Neural cell (in vitro differentiated cells): Measurements from ENCODE around the gene VPS13D. TPM values are rescaled to one million over a fixed set of nuclear protein-coding genes. Genes with fewer than 3 reads are reported as not detected.

Experiments used
- H2AFZ ChIP-seq: fragments of 200-600, 300-800 bp; sonication (generic), shearing (Covaris generic); 2 replicates; pipeline ENCODE4 v1.6.0; 2014; ENCODE audit warnings: low read depth, mild to moderate bottlenecking, antibody characterized with exemption, low read length, moderate library complexity
- H3F3A ChIP-seq: fragments of 200-600 bp; shearing (Covaris generic); 2 replicates; pipeline ENCODE4 v1.6.1; 2016; ENCODE audit warnings: mild to moderate bottlenecking, moderate library complexity, mixed read lengths, antibody characterized with exemption, low read length; ENCODE audit not compliant: insufficient read depth, poor library complexity, severe bottlenecking
- H3K27ac ChIP-seq: fragments of 200-600, 300-800 bp; sonication (generic), shearing (Covaris generic); 2 replicates; pipeline ENCODE4 v1.5.1; 2014; ENCODE audit warnings: mild to moderate bottlenecking, low read length, moderate library complexity
- H3K27me3 ChIP-seq: fragments of 300-800, 200-600 bp; sonication (generic), shearing (Covaris generic); 2 replicates; pipeline ENCODE4 v1.6.0; 2014; ENCODE audit warnings: mild to moderate bottlenecking, low read depth, low read length, moderate library complexity; ENCODE audit not compliant: insufficient read depth
- H3K36me3 ChIP-seq: fragments of 300-800, 200-600 bp; sonication (generic), shearing (Covaris generic); 2 replicates; pipeline ENCODE4 v1.5.1; 2014; ENCODE audit warnings: mild to moderate bottlenecking, antibody characterized with exemption, low read length, moderate library complexity; ENCODE audit not compliant: insufficient read depth
- H3K4me2 ChIP-seq: fragments of 300-800, 200-600 bp; sonication (generic), shearing (Covaris generic); 2 replicates; pipeline ENCODE4 v1.6.0; 2014; ENCODE audit warnings: mild to moderate bottlenecking, low read length
- H3K4me3 ChIP-seq: fragments of 300-800, 200-600 bp; sonication (generic), shearing (Covaris generic); 2 replicates; pipeline ENCODE4 v1.5.1; 2014; ENCODE audit warnings: mild to moderate bottlenecking, low read length, moderate library complexity
- H3K79me2 ChIP-seq: fragments of 200-600 bp; shearing (Covaris generic); replicated peaks from 2 replicates; pipeline ENCODE4 v1.6.0; 2014; ENCODE audit warnings: mild to moderate bottlenecking, low read length, moderate library complexity; ENCODE audit not compliant: insufficient read depth
- H3K9ac ChIP-seq: fragments of 300-800, 200-600 bp; sonication (generic), shearing (Covaris generic); 2 replicates; pipeline ENCODE4 v1.6.1; 2016; ENCODE audit warnings: mild to moderate bottlenecking, low read length, mixed read lengths
- H3K9me2 ChIP-seq: fragments of 200-600 bp; shearing (Covaris generic); 2 replicates; pipeline ENCODE4 v1.6.1; 2016; ENCODE audit warnings: mild to moderate bottlenecking, low read length, mixed read lengths; ENCODE audit not compliant: insufficient read depth
- H3K9me3 ChIP-seq: fragments of 200-600, 300-800 bp; sonication (generic), shearing (Covaris generic); 2 replicates; pipeline ENCODE4 v1.6.1; 2016; ENCODE audit warnings: mild to moderate bottlenecking, mixed run types, low read length, moderate library complexity, mixed read lengths
- H4K20me1 ChIP-seq: fragments of 200-600 bp; shearing (Covaris generic); 2 replicates; pipeline ENCODE4 v1.6.1; 2016; ENCODE audit warnings: mild to moderate bottlenecking, mixed run types; ENCODE audit not compliant: insufficient read depth
- CTCF ChIP-seq: fragments of 450-650 bp; IDR thresholded peaks from 2 replicates; pipeline ENCODE4 v1.5.1; 2014; ENCODE audit warnings: antibody characterized with exemption, mild to moderate bottlenecking, moderate library complexity; ENCODE audit not compliant: poor library complexity, severe bottlenecking
- EP300 ChIP-seq: fragments of 450-650 bp; conservative IDR thresholded peaks from 2 replicates; pipeline ENCODE4 v1.6.1; 2014; ENCODE audit warnings: antibody characterized with exemption, mild to moderate bottlenecking, moderate library complexity; ENCODE audit not compliant: poor library complexity, severe bottlenecking
- EZH2 ChIP-seq: fragments of 200-600, 300-800 bp; shearing (Covaris generic), sonication (generic); IDR thresholded peaks from 2 replicates; pipeline ENCODE4 v1.6.1; 2014; ENCODE audit warnings: antibody characterized with exemption, low read length, borderline replicate concordance, mild to moderate bottlenecking; ENCODE audit not compliant: insufficient read depth, poor library complexity, severe bottlenecking
- MXI1 ChIP-seq: fragments of 450-650 bp; conservative IDR thresholded peaks from 2 replicates; pipeline ENCODE4 v1.6.1; 2014; ENCODE audit warnings: antibody characterized with exemption, mild to moderate bottlenecking; ENCODE audit not compliant: poor library complexity, severe bottlenecking
- POLR2AphosphoS5 ChIP-seq: IDR thresholded peaks from 2 replicates; pipeline ENCODE4 v1.6.1; 2012
- RAD21 ChIP-seq: fragments of 450-650 bp; conservative IDR thresholded peaks from 2 replicates; pipeline ENCODE4 v1.6.1; 2014; ENCODE audit warnings: antibody characterized with exemption, mild to moderate bottlenecking, moderate library complexity
- REST ChIP-seq: IDR thresholded peaks from 2 replicates; pipeline ENCODE4 v1.6.1; 2012; ENCODE audit warnings: borderline replicate concordance
- SMC3 ChIP-seq: fragments of 450-650 bp; conservative IDR thresholded peaks from 2 replicates; pipeline ENCODE4 v1.6.1; 2014; ENCODE audit warnings: antibody characterized with exemption, mild to moderate bottlenecking, moderate library complexity; ENCODE audit not compliant: poor library complexity
- TAF1 ChIP-seq: IDR thresholded peaks from 2 replicates; pipeline ENCODE4 v1.6.1; 2012; ENCODE audit warnings: low read depth
- polyA plus RNA-seq: library from polyadenylated mRNA; depleted of rRNA; stranded (reverse); fragments of >200 nt; gene quantifications from 2 replicates; pipeline ENCODE4 v1.2.3, GENCODE V29; 2014

VPS13D gene
- polyA plus RNA-seq, 1 donor from 2014 or later = 24.5 TPM

GRCh38 chr1:12505231-12505630 is 275.4 kb downstream of the VPS13D start:
- H3F3A ChIP-seq = no peaks in the 10 kb centered on the region
- H3K36me3 ChIP-seq = no peaks in the 10 kb centered on the region
- H3K9me3 ChIP-seq = no peaks in the 10 kb centered on the region
- H3K79me2 ChIP-seq = no peaks in the 10 kb centered on the region
- no peak overlapping the region for H3K4me2 ChIP-seq
- TF ChIP-seq SMC3 (no peak), TAF1 (no peak), EP300 (no peak), RAD21 (no peak), CTCF (no peak), MXI1 (no peak), REST (no peak), POLR2AphosphoS5 (no peak), EZH2 (no peak)
- H3K4me3 ChIP-seq = no peak overlapping the region
- H4K20me1 ChIP-seq = no peaks in the 10 kb centered on the region
- H3K27me3 ChIP-seq = no peaks in the 10 kb centered on the region
- no peak overlapping the region for H3K27ac ChIP-seq
- H3K9ac ChIP-seq = no peak overlapping the region
- no peak overlapping the region for H2AFZ ChIP-seq
- no peaks in the 10 kb centered on the region for H3K9me2 ChIP-seq

- H3K27me3 ChIP-seq = no peaks in the 10 kb centered on the region
- no peaks in the 10 kb centered on the region for H3K79me2 ChIP-seq
- no peaks in the 10 kb centered on the region for H4K20me1 ChIP-seq
- H3K4me2 ChIP-seq = no peak overlapping the region
- no peak overlapping the region for H3K9ac ChIP-seq
- TF ChIP-seq REST (no peak), RAD21 (no peak), TAF1 (no peak), CTCF (no peak), SMC3 (no peak), POLR2AphosphoS5 (no peak), EZH2 (no peak), MXI1 (no peak), EP300 (no peak)
- H3K4me3 ChIP-seq = no peak overlapping the region
- no peaks in the 10 kb centered on the region for H3K9me2 ChIP-seq
- H2AFZ ChIP-seq = no peak overlapping the region
- H3K36me3 ChIP-seq = no peaks in the 10 kb centered on the region
- H3F3A ChIP-seq = no peaks in the 10 kb centered on the region
- H3K27ac ChIP-seq = no peak overlapping the region
- H3K9me3 ChIP-seq = no peaks in the 10 kb centered on the region
Observed at GRCh38 chr1:12505639-12506280, 275.9 kb downstream of the VPS13D start.
